GM20431 (cell line): ENCODE results near the gene FER.

Experiments used
- in situ Hi-C: fragments of 300-500 bp; cut with MseI, MboI; formaldehyde crosslinking; loops from one replicate; pipeline ENCODE4 v1.15.0; 2020; ENCODE audit warnings: low sequenced_read_pairs; ENCODE audit not compliant: unreplicated experiment

Gene FER

DNA sequence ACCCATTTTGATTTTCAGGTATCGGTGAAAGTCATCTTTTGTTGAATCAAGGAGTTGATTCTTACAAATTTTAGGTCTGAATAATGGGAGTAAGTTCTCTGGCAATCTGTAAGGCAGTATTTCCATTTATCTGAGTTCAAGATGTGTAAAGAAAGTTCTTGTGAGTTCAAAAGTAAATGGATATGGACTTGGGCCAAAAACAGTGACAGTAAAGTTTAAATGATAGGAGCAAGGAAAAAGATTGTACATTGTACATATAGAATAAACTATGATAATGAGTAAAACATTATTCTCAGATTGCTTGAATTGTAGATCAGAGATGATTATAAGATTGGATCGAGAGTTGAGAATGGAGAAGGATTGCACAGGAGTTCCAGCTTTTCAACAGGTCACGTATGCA, 332.8 kb downstream of the FER start:
- in situ Hi-C loops = no loop called here

DNA sequence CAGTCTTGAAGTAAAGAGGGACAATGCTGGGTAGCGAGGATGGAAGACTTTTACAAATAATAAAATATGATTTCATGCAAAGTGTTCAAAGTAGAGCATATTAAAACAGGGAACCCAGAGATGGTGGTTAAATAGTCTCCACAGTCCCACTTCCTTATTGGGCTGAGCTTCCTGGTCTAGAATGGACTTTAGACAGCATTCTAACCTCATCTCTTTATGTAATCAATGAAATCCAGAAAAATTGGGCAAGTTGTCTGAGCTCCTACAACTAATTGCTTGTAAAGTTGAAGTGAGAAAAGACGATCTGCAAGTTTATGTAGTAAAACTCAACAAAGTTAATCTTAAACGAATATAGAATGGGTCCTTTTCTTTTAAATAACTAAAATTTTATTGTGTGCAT, 333.2 kb downstream of the FER start:
- in situ Hi-C loops = no loop called here

DNA sequence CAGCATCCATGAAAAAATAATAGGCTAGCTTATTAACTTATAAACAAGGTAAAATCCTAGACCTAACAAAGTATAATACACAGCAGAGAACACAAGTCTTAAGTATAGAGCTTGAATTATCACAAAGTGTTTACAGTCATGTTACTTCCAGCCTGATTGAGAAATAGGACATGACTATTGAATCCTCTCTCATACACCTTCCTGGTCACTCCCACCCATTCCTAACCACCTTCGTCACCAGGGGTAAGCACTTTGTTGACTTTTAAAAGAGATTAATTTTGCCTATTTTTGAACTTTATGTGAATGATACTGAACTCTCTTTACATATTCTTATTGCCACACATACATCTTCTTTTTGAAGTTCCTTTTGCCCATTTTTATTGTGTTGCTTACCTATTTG, 336.2 kb downstream of the FER start:
- in situ Hi-C loops = no loop called here

DNA sequence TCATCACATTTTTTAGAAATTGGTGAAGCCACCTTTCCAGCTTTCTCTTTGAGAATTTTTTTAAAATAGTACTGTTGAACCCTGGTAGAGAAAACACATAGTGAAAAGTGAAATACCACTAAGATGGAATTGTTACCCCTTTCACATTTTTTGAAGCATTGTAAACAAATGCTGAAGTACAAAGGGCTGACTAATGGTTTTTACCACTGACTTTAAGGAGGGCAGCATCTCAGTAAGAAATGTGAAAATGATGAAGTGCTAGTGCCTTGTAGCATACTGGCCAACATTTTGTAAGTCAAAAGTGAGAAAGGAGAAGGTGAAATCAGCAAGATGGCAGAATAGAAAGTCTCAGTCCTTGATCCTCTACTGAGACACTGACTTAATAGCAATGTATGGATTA, 341.5 kb downstream of the FER start:
- in situ Hi-C loops = no loop called here

DNA sequence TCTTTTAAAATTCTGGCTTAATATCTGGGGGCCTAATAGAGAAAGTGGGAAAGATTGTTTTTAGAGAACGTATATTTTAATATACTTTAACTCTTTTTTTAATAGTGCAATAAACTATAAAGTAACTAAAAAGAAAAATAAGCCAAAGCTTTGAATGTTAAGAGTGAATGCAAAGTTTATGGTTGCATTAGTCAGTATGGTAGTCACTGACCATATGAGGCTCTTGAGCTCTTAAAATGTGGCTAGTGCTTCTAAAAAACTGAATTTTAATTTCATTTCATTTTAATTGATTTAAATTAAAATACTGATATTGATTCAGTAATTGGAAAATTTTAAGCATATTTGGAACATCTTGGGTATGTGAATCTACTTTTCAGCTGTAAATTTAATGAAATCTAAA, 351.4 kb downstream of the FER start:
- in situ Hi-C loops = no loop called here

DNA sequence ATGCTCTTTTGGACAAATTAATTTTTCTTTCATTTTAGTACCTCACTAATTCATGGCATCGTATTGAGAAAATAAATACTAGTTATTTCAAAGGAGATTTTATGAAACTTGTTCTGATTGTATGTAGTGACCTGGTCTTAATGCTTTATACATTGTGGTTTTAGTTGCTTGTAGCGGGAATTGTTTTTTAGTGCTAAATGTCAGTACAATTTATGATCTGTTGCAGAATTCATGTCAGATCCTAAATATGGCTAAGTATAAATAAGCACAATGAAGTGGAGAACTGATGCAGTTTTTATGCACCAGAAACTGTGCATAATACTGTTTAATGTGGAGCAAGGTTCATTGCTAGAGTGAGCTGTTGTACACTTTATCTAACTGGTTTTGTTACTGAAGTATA, 353.3 kb downstream of the FER start:
- in situ Hi-C loops = no loop called here

DNA sequence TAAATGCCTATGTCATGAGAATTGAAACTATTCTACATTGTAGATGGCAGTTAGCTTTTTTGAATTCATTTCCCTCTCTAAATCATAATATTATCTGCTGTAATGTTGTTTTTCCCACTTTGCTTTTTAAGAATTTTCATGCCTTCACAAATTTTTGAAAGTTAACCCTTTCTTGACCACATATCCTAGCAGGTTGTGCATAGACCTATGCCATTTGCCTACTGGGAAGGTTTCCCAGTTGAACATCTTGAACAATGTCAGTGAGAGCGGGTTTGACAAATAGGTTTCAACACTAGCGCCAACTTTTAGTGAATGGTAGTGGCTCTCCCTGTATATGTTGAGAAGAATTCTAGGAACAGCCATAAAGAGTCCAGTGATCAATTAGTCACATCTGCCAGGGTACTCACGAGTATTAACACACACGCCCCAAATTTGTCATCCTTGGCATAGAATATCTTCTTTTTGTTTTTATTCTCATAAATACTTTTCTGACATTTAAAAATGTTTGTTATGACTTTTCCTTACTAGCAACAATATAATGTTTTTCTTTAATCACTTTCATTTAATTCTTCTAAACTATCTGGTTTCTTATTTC, 354.5 kb downstream of the FER start:
- in situ Hi-C loops = no loop called here

DNA sequence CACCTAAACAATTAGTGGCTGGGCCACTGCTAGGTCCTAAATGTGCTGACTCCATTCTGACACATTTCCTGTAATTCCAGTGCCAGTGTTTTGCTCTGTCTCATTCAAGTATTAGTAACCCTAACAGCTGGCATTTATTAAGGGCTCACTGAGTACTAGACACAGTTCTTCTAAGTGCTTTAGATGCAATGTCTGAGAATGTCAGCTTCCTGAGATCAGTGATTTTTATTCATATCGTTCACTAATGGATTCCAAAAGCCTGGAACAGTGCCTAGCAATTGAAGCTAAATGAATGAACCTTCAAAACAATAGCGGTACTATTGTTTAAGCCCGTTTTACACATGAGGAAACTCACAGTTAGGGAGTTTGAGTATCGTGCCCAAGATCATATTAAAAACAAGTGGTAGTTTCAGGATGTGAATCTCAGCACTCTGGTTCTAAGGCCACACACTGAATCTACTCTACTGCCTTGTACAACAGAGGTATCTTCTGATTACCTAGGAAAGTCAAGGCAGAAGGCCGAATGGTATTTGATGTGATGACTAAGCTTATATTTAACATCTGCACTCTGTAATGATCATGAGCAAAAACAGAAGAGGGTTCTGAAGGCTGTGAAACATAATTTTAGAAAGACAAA, 358.1 kb downstream of the FER start:
- in situ Hi-C loops = no loop called here

DNA sequence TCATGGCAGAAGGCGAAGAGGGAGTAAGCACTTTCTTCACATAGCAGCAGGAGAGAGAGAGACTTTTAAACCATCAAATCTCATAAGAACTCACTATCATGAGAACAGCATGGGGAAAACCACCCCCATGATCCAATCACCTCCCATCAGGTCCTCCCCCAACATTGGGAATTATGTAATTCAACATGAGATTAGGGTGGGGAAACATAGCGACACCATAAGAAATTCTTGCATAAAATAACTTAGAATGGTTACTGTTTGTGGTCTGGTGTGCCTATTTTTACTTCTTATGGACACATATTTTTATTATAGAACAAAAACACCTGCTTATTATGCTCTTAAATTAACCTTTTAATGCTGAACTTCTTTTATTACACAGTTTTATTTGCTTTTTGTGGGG, 364.0 kb downstream of the FER start:
- in situ Hi-C loops = no loop called here

DNA sequence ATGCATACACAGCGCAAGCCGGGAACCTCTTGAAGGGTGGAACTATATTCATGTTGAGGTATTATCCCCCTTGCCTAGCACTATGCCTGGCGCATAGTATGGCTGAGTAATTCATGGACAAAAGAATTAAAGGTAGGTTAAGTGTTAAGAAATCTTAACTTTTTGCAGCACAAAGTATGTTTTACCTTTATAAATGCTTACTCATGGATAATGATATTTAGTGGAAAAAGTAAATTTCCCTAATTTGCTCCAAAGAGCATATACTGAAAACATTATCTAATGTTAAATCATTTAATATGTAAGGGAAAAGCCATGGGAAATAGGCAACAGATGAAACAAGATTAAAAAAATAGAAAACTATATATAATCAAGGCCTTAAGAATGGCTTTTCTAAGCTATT, 365.9 kb downstream of the FER start:
- in situ Hi-C loops = no loop called here

DNA sequence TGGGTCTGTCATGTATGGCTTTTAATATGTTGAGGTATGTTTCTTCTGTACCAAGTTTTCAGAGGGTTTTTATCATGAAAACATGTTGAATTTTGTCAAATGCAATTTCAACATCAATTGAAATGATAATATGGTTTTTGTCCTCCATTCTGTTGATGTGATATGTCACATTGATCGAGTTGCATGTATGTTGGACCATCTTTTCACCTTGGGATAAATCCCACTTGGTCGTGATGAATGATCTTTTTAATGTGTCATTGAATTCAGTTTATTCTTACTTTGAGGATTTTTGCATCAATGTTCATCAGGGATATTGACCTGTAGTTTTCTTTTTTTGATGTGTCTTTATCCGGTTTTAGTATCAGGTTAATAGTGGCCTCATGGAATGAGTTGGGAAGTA, 373.5 kb downstream of the FER start:
- in situ Hi-C loops = no loop called here

DNA sequence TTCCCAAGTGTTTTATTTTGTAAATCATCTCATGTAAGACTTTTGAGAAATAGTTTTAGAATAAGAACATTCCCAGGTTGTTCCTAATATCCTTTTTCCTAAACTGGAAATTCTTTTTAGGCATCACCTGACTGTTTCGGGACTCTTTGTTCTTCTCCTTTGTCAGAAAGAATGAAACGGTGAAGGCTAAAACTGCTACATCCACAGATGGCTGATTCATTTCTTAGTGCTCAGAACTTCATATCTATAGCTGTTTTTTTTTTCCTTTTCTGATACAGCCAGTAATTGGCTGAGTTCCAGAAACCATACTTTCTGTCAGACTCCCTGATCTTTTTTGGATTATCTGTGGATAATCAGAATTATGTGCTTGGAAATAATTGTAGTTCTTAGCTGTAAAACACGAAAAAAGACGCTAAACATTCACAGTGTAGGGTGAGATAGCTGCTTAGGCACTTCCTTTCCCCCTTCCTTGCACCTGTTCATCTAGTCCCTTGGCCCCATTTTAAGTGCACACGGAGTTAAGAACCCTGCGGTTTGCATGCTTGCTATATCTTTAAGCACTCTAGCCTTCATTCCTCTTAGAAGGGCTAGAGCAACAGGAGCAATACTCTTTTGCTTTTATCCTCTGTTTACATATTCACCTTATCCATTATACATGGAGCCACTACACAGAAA, 378.2 kb downstream of the FER start:
- in situ Hi-C loops = no loop called here

DNA sequence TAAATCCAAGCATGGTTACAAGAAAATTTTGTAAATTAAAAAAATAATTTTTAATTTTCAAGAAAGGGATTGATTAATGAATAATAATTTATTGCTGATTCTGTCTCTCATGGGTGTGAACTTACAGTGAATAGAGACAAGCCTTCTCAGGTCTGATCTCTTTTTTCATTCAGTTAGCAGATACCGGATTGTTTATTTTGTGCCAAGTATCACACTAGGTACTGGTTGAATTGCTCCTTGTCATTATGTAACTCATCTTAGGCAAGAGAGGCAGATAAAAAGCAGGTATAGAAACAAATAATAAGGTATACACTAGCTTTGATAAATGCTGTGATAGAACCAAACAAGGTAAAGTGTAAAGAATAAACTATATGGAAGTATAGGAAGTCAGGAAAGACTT, 378.8 kb downstream of the FER start:
- in situ Hi-C loops = no loop called here

DNA sequence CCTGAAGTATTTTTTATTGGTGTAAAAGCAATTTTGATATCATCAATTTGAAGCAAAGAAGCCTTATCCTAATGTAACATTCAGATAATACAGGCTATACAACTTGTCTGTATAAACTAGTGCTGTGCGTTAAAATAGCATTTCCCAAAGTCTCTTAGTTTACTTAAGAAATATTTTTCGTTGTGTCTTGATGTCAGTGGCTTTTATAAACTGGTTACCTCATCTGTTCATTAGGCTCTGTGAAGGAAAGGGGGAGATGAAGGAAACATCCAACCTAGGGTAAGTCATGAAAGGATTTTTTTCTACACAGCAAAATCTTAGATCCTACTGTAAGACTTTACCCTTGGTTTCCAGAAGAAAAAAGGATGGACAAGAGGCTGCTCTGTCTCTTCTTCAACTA, 389.2 kb downstream of the FER start:
- in situ Hi-C loops = no loop called here

DNA sequence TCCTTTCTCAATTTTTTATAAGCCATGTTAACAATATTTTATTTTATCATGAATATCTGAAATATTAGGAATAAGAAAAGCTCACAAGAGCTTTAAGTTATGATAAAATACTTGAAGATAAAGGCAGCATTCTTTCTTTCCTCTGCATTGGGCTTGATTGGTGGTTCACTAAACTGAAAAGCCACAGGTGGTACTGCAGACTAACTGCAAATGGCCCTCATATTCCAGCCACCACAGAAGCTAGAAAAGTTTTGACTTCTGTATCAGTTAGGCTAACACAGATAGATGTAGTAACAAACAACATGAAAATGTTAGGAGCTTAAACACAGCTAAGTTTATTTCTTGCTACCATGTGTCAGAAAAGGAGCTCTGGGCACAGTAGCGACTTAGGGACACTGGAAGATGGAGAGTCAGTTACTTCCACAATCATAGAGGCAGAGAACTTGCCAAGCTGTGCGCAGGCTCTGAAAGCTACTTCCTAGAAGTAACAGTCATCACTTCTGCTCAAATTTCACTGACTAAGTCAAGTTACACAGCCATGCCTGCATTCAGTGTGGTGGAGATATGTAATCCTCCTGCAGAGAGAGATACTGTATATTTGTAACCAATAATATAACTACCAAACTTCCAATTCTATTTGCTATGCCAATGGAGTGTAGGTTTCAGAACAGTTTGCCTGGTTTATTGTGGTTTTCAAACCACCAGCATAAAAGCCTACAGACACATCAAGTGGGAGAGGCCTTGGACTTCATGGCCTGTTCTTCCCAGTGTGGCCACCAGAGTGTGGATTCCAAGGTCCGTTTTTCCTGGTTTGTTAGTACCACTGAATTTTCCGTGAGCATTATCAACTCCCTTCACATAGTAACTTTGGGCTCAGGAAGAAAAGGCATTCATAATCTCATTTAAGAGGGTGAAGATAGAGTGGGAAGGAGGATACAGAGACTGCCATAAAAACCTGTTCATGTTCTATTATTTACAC, 393.8 kb downstream of the FER start:
- in situ Hi-C loops = no loop called here

DNA sequence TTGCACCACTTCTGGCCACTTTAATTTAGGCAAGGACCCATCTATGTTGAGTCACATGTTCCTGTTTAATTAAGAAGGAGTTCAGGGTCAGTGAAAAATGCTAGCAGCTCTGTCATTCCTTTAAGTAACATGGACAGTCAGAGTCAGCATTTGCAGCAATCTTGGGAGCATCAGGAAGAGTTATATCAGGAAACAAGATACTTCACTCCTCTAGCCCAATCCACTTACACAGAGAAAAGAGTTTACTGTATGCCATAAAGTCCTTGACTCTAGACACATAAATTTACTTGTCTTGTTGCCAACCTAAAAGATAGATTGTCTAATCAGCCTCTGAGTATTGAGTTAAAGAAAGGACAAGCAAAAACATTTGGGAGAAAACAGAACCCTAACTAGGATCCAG, 395.3 kb downstream of the FER start:
- in situ Hi-C loops = no loop called here

DNA sequence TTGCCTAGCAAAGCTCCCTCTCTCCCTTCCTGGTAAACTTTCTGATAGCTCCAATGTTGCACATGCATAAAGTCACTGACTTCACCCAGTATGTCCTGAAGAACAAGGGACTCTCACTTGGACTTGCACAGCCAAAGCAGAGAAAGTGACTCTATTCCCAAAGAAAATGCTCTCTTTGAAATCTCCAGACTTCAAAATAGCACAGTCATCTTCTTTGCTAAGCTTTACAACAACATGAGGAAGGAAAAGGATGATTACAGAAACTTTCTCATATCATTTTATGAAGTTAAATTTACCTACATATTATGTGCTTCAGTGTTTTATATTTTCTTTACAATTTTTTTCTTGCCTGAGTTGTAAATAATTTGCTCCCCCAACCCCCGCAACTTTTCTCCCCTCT, 397.4 kb downstream of the FER start:
- in situ Hi-C loops = no loop called here

DNA sequence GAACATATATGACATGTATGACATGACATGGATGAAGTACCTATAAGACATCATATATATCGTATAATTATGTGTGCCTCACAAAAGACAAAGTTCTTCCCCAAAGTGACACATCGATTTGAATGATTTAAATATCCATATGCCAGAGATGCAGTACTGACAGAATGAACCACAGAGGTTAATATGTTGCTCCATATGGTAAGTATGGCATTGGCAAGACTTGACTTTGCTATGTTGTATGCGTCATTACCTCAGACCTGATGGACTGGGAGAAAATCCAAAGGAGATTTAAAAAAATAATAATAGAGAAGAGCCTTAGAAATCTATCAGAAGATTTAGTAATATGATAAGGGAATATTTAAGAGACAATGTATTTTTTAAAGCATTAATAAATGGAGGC, 398.9 kb downstream of the FER start:
- in situ Hi-C loops = no loop called here

DNA sequence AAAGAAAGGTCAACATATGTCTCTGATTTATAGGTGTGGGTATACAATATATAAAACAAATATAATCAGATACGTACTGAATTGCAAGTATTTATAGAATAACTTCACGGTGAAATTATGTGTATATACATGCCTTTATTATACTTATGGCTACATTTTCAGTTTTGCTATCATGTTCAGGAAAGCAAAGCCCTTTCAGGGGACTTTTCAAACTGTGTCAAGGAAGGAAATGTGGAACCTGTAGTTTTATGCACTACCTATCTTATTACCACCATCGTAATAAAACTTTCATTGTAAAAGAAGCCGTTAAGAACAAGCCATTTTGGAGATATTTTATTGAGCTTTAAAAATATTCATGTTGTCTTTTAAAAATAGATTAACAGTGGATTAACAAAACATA, 404.9 kb downstream of the FER start:
- in situ Hi-C loops = no loop called here

DNA sequence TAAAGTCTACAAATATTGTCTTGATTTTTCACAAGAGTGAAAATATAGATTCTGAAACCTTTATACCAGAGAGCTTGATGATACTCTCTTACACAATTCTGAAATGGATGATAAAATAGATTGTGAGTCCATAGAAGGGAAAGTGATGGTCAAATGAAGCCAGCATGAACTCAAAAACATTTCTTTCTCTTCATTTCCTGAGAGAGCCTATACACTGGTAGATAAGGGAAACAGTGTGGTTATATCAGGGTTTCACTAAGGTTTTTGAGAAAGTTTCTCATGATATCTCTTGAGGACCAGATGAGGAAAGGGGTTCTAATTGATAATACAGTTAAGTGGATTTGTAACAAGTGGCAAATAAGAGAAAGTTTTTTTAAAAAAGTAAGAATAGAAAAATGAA, 407.9 kb downstream of the FER start:
- in situ Hi-C loops = no loop called here

DNA sequence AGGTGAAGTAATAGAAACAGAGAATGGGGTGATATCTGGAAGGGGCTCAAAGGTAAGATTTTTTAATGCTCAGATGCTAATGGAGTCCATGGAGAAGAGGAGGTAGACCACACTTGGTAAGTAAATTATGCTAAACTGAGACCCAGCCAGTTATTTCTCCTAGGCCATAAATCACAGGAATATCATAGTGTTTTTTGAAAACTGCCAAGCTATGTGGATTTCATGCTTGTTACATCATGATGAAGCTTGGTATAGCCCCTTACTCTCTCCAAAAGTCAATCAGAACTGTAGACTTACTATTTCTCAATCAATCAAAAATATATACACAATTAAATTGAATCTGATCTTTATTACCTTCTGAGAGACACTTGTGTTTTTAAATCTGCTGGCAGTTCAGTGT, 409.2 kb downstream of the FER start:
- in situ Hi-C loops = no loop called here
